Keratinocyte (primary cell): ENCODE measurements around the gene SLC6A8. TPM values are rescaled to one million over a fixed set of nuclear protein-coding genes. Genes with fewer than 3 reads are reported as not detected.
"Not testable (repeated sequence)": the region's sequence is repeated elsewhere in the genome, so short reads cannot be mapped to it uniquely, and the experiment has no call there.

Source experiments
- DNase-seq: peaks from one replicate; pipeline ENCODE4 v3.0.0-alpha.2; 2011; ENCODE audit warnings: low read depth, missing footprints, low spot score
- FAIRE-seq: peaks from 2 replicates; lab custom pipeline; 2011; peaks lifted over from hg19 to GRCh38; lab: Jason Lieb, UNC
- H2AFZ ChIP-seq: 2 replicates; pipeline ENCODE4 v1.6.0; 2012; ENCODE audit warnings: low read length, control low read depth, inconsistent platforms; ENCODE audit not compliant: control insufficient read depth
- H3K27ac ChIP-seq: 2 replicates; pipeline ENCODE4 v1.5.1; 2011; ENCODE audit warnings: low read length; ENCODE audit not compliant: control insufficient read depth, insufficient read depth
- H3K27me3 ChIP-seq: 3 replicates; pipeline ENCODE4 v1.6.0; 2011; ENCODE audit warnings: low read length; ENCODE audit not compliant: control insufficient read depth, insufficient read depth; ENCODE audit errors: extremely low read depth
- H3K36me3 ChIP-seq, 2 experiments: 2 replicates in 1 of 2; 3 replicates in 1 of 2; pipeline ENCODE4 v1.5.1; 2011; ENCODE audit warnings: low read length in 2 of 2, mild to moderate bottlenecking in 1 of 2; ENCODE audit not compliant: control insufficient read depth in 2 of 2, insufficient read depth in 2 of 2; ENCODE audit errors: extremely low read depth in 1 of 2
- H3K4me1 ChIP-seq: 3 replicates; pipeline ENCODE4 v1.5.1; 2011; ENCODE audit warnings: low read length; ENCODE audit not compliant: control insufficient read depth, insufficient read depth; ENCODE audit errors: extremely low read depth
- H3K4me2 ChIP-seq: 3 replicates; pipeline ENCODE4 v1.6.0; 2011; ENCODE audit warnings: low read depth, low read length; ENCODE audit not compliant: control insufficient read depth, insufficient read depth; ENCODE audit errors: extremely low read depth
- H3K4me3 ChIP-seq, 3 experiments: fragments of 200-600 bp in 1 of 3; sonication (generic) in 1 of 3; 2 replicates in 2 of 3; 3 replicates in 1 of 3; pipeline ENCODE4 v1.5.1; 2011 to 2016; ENCODE audit warnings: low read length in 3 of 3, mild to moderate bottlenecking in 3 of 3, control low read depth in 2 of 3, inconsistent platforms in 1 of 3, low read depth in 1 of 3, mixed read lengths in 1 of 3, mixed run types in 1 of 3, moderate library complexity in 1 of 3; ENCODE audit not compliant: control insufficient read depth in 2 of 3, insufficient read depth in 2 of 3; ENCODE audit errors: extremely low read depth in 1 of 3
- H3K79me2 ChIP-seq: 2 replicates; pipeline ENCODE4 v1.6.0; 2012; ENCODE audit warnings: low read length; ENCODE audit not compliant: control insufficient read depth, insufficient read depth
- H3K9ac ChIP-seq: 3 replicates; pipeline ENCODE4 v1.6.0; 2011; ENCODE audit warnings: low read length; ENCODE audit not compliant: control insufficient read depth, insufficient read depth; ENCODE audit errors: extremely low read depth
- H3K9me1 ChIP-seq: 3 replicates; pipeline ENCODE4 v1.6.0; 2011; ENCODE audit warnings: low read length; ENCODE audit not compliant: control insufficient read depth, insufficient read depth; ENCODE audit errors: extremely low read depth
- H3K9me3 ChIP-seq: 2 replicates; pipeline ENCODE4 v1.5.1; 2012; ENCODE audit warnings: low read depth, low read length; ENCODE audit not compliant: control insufficient read depth
- H4K20me1 ChIP-seq: 3 replicates; pipeline ENCODE4 v1.6.0; 2011; ENCODE audit warnings: low read length; ENCODE audit not compliant: control insufficient read depth, insufficient read depth; ENCODE audit errors: extremely low read depth
- EZH2 ChIP-seq: IDR thresholded peaks from one replicate; pipeline ENCODE4 v1.6.1; 2012; ENCODE audit warnings: inconsistent platforms, mild to moderate bottlenecking, low read length, moderate library complexity
- dilution Hi-C: fragments of 300-500 bp; cut with MboI; formaldehyde crosslinking; loops from one replicate; pipeline ENCODE4 v1.7.0; 2020; ENCODE audit warnings: low sequenced_read_pairs; ENCODE audit not compliant: extremely low pct_ligation_motif_present
- polyA plus RNA-seq, 5 experiments: library from polyadenylated mRNA; depleted of rRNA in 3 of 5; stranded (reverse) in 3 of 5; stranded (forward) in 1 of 5; unstranded in 1 of 5; fragments of >200 nt; gene quantifications; 1 replicate in 1 of 5; 2 replicates in 3 of 5; 3 replicates in 1 of 5; pipeline versions ENCODE4 v1.2.1 to v1.2.3, GENCODE V29; 2011 to 2012; ENCODE audit warnings: missing spikeins in 2 of 5, low read depth in 1 of 5, low replicate concordance in 1 of 5
- TF ChIP-seq, protein P1 (sequence below), 3 experiments: IDR thresholded peaks in 1 of 3; conservative IDR thresholded peaks in 1 of 3; optimal IDR thresholded peaks in 1 of 3; 2 replicates in 2 of 3; 3 replicates in 1 of 3; pipeline versions ENCODE3 to v1.5.1; 2011; ENCODE audit warnings: low read length in 3 of 3, mild to moderate bottlenecking in 3 of 3, moderate library complexity in 2 of 3, control low read depth in 1 of 3, inconsistent platforms in 1 of 3; ENCODE audit not compliant: insufficient read depth in 2 of 3; ENCODE audit errors: extremely low read depth in 1 of 3

Gene SLC6A8
- polyA plus RNA-seq, 1 donor (not counting 4 experiments of a cell fraction or from before 2014, with no cell fraction given), result 33.6 TPM

DNA sequence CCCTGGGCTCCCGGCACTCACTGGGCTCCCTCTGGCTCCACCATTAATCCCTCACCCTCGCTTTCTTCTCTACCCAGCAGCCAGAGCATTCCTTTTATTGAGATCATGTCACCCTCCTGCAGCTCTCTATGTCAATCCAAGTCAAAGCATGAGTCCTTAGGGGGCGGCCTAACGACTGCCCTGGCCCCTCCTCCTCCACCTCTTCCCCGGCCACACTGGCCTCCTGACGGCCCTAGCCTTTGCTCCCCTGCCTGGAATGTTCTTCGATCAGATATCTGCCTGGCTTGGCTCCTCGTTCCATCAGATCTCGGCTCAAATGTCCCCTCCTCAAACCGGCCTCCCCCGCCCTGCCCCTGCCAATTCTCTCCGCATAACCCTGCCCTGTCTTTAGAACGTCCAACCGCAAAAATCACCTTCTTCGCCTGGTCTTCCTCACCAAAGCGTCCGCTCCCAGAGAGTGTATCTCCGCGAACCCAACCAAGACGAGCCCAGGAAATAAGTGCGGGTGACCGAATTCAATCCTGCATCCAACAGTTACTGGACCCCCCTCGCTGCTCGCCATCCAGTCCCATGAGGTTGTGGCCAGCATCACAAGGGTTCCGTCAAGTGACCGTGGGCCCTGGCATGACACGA is 13.4 kb upstream of the SLC6A8 start:
- DNase-seq (no peak), FAIRE-seq (no peak)
- H3K36me3 ChIP-seq, result no peaks in the 10 kb centered on the region
- H3K9ac ChIP-seq, result no peak overlapping the region
- dilution Hi-C loops, result no loop called here
- H3K4me2 ChIP-seq, result no peak overlapping the region
- no peak overlapping the region for H2AFZ ChIP-seq
- no peaks in the 10 kb centered on the region for H3K27me3 ChIP-seq
- H3K27ac ChIP-seq, result no peak overlapping the region
- H4K20me1 ChIP-seq, result no peaks in the 10 kb centered on the region
- no peak overlapping the region for H3K4me3 ChIP-seq
- H3K9me1 ChIP-seq, result no peaks in the 10 kb centered on the region
- H3K4me1 ChIP-seq, result peaks cover 4% of the 10 kb centered on the region
- TF ChIP-seq, protein P1, sequence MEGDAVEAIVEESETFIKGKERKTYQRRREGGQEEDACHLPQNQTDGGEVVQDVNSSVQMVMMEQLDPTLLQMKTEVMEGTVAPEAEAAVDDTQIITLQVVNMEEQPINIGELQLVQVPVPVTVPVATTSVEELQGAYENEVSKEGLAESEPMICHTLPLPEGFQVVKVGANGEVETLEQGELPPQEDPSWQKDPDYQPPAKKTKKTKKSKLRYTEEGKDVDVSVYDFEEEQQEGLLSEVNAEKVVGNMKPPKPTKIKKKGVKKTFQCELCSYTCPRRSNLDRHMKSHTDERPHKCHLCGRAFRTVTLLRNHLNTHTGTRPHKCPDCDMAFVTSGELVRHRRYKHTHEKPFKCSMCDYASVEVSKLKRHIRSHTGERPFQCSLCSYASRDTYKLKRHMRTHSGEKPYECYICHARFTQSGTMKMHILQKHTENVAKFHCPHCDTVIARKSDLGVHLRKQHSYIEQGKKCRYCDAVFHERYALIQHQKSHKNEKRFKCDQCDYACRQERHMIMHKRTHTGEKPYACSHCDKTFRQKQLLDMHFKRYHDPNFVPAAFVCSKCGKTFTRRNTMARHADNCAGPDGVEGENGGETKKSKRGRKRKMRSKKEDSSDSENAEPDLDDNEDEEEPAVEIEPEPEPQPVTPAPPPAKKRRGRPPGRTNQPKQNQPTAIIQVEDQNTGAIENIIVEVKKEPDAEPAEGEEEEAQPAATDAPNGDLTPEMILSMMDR (optimal IDR thresholded peaks at IDR 0.05 in 1 of 3, IDR thresholded peaks at IDR 0.05 in 1 of 3, conservative IDR thresholded peaks at IDR 0.05 in 1 of 3; ENCODE audit: extremely low read depth in 1 of 3, insufficient read depth in 2 of 3, low read length in 3 of 3), result no peak
- TF ChIP-seq EZH2, result no peak
- no peaks in the 10 kb centered on the region for H3K79me2 ChIP-seq
- H3K9me3 ChIP-seq, result no peaks in the 10 kb centered on the region

DNA sequence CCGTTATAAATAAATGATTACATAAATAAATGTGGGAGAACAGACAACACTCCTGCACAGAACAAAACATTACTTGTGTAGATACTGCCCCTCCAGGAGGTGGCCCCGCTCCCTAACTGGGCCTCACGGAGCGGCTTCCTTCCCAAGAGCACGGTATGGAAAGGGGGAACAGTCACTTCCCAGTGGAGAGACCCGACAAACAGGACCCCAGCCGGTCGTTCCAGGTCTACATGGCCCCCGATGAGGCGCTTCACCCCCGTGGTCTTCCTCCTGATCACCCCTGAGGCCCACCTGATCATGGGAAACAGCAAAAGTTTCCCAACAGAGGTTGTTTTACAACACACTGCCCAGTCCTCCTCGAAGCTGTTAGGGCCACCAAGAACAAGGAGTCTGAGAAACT is 6.6 kb upstream of the SLC6A8 start:
- Histone ChIP-seq H4K20me1 (no peaks in the 10 kb centered on the region), H3K36me3 (no peaks in the 10 kb centered on the region), H3K4me2 (no peak overlapping the region), H3K27me3 (no peaks in the 10 kb centered on the region), H3K9me3 (no peaks in the 10 kb centered on the region), H3K27ac (no peak overlapping the region), H3K9ac (no peak overlapping the region), H2AFZ (no peak overlapping the region), H3K4me1 (peaks cover 4% of the 10 kb centered on the region), H3K4me3 (no peak overlapping the region), H3K9me1 (no peaks in the 10 kb centered on the region), H3K79me2 (no peaks in the 10 kb centered on the region)
- FAIRE-seq, result no peak
- dilution Hi-C loops, result no loop called here
- TF ChIP-seq EZH2, result no peak
- TF ChIP-seq, protein P1 (optimal IDR thresholded peaks at IDR 0.05 in 1 of 3, IDR thresholded peaks at IDR 0.05 in 1 of 3, conservative IDR thresholded peaks at IDR 0.05 in 1 of 3; ENCODE audit: extremely low read depth in 1 of 3, insufficient read depth in 2 of 3, low read length in 3 of 3), result no peak
- DNase-seq, result no peak

DNA sequence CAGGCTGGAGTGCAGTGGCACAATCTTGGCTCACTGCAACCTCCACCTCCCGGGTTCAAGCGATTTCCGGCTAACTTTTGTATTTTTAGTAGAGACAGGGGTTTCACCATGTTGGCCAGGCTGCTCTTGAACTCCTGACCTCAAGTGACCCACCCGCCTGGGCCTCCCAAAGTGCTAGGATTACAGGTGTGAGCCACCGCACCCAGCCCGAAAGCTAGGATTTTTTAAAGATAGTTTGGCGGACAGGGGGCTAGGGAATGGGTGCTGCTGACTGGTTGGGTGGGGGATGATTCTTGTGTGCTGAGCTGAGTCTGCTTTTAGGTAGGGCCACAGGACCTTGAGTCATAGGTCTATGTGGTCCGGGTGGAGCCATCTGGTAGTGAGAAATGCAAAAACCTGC is 4.2 kb upstream of the SLC6A8 start:
- H3K27me3 ChIP-seq, H4K20me1 ChIP-seq, FAIRE-seq, H3K4me3 ChIP-seq, H3K9me3 ChIP-seq, dilution Hi-C loops, H3K36me3 ChIP-seq, H3K4me1 ChIP-seq, H2AFZ ChIP-seq, H3K79me2 ChIP-seq, H3K9ac ChIP-seq, H3K9me1 ChIP-seq, H3K27ac ChIP-seq, H3K4me2 ChIP-seq, DNase-seq: not testable (repeated sequence)
